ENCODE results near the gene PRKCQ. TPM values are rescaled to one million over a fixed set of nuclear protein-coding genes. Genes with fewer than 3 reads are reported as not detected.

Gene PRKCQ
- total RNA-seq, 1 experiment from 2014 or later, result 12.1 TPM

GRCh38 chr10:6622921-6623320 lies 42.8 kb upstream of the PRKCQ start:
- H3K23me2 ChIP-seq (ENCODE audit: insufficient read length, low read depth, low read length, poor library complexity, severe bottlenecking), result no peaks in the 10 kb centered on the region
- no peak overlapping the region for H3K18ac ChIP-seq (ENCODE audit: insufficient read length, low read depth, low read length)
- no peaks in the 10 kb centered on the region for H3K9me3 Mint-ChIP-seq
- no peaks in the 10 kb centered on the region for H3K36me3 Mint-ChIP-seq (ENCODE audit: insufficient read depth in 1 of 3, low read depth in 3 of 3)
- no peak overlapping the region for H3K56ac ChIP-seq (ENCODE audit: insufficient read length, low read depth, low read length)
- WGBS (ENCODE audit: extremely low coverage, insufficient read length, low lambda C conversion rate), result no CpG with 5 or more reads among the region's 5 CpGs
- H3T11ph ChIP-seq (ENCODE audit: low read length), result no peak overlapping the region
- no peak overlapping the region for H3K27ac ChIP-seq (ENCODE audit: insufficient read length, low read depth, low read length)
- no peak overlapping the region for H2AK5ac ChIP-seq (ENCODE audit: insufficient read length, low read length)
- H3K9ac ChIP-seq (ENCODE audit: extremely low read depth, insufficient read length, low read length), result no peak overlapping the region
- H3K4me1 Mint-ChIP-seq, result peaks cover 41 to 52% of the 10 kb centered on the region in 2 experiments
- no peaks in the 10 kb centered on the region for H3K27me3 ChIP-seq (ENCODE audit: insufficient read depth, low read length)
- H3K4me2 ChIP-seq (ENCODE audit: insufficient read depth, insufficient read length, low read length), result no peak overlapping the region
- no peaks in the 10 kb centered on the region for H3K79me2 ChIP-seq (ENCODE audit: insufficient read depth, low read length)
- H3K23ac ChIP-seq (ENCODE audit: insufficient read length, low read depth, low read length), result no peak overlapping the region
- no peaks in the 10 kb centered on the region for H3K79me1 ChIP-seq (ENCODE audit: insufficient read depth, low read depth, low read length, poor library complexity, severe bottlenecking)
- peaks cover 13% of the 10 kb centered on the region; the same call in 1 of the 2 replicates for H3K4me1 ChIP-seq (ENCODE audit: insufficient read depth, low read length)
- H2BK20ac ChIP-seq (ENCODE audit: low read depth, low read length, poor library complexity, severe bottlenecking), result no peak overlapping the region
- no peak overlapping the region for H2BK15ac ChIP-seq (ENCODE audit: low read depth, low read length)
- H4K20me1 ChIP-seq (ENCODE audit: control insufficient read depth, insufficient read depth, insufficient read length), result no peaks in the 10 kb centered on the region
- H2BK120ac ChIP-seq (ENCODE audit: low read depth, low read length, poor library complexity, severe bottlenecking), result no peak overlapping the region
- no peak overlapping the region for H4K8ac ChIP-seq (replicated peaks; ENCODE audit: insufficient read length, low read depth, low read length)
- H2AFZ ChIP-seq (ENCODE audit: low read length), result no peak overlapping the region
- H4K5ac ChIP-seq (ENCODE audit: insufficient read length, low read depth, low read length), result no peak overlapping the region
- no peak for TF ChIP-seq CTCF (conservative IDR thresholded peaks at IDR 0.05)
- no peak overlapping the region for H3K4me3 Mint-ChIP-seq
- no peak overlapping the region for H3K14ac ChIP-seq (ENCODE audit: insufficient read depth, low read length)
- no peaks in the 10 kb centered on the region for H3K9me3 ChIP-seq (ENCODE audit: control insufficient read depth, low read depth, low read length)
- H2BK12ac ChIP-seq (ENCODE audit: insufficient read length, low read depth, low read length), result no peak overlapping the region
- H4K91ac ChIP-seq (ENCODE audit: insufficient read length, low read depth, low read length), result no peak overlapping the region
- DNase-seq, result no peak
- H3K4ac ChIP-seq (ENCODE audit: low read depth, low read length), result no peak overlapping the region
- no peaks in the 10 kb centered on the region; the same call in 1 of the 2 replicates for H3K27me3 Mint-ChIP-seq (ENCODE audit: low read depth)
- no peak overlapping the region for H2BK5ac ChIP-seq (ENCODE audit: insufficient read length, low read length)
- H3K27ac Mint-ChIP-seq, result no peak overlapping the region
